Stimulated activated CD4-positive, alpha-beta T cell treated with anti-CD3 and anti-CD28 coated beads, Interleukin-1b, Interleukin-23, amount 100 ng/mL, for 48 hours (primary cell): ENCODE measurements around the gene OR5J2.
"Not testable (repeated sequence)": the region's sequence is repeated elsewhere in the genome, so short reads cannot be mapped to it uniquely, and the experiment has no call there.

Experiments used
- DNase-seq: peaks from one replicate; pipeline ENCODE4 v3.0.0-alpha.2; 2020

The OR5J2 gene

DNA sequence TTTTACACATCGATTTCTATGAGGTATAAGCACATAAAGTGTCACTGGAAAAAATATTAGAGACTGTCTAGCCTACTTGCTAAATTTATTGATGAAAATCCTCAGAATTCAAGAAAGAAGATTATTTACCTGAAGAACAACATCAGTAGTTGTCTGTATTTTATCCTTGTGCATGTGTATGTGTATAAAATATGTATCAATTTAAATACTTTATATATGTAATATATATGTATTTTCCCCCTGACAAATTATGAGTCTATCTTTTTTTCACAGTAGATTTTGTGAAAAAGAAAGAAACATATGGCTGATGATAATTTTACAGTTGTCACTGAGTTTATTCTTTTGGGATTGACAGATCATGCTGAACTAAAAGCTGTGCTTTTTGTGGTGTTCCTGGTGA lies at the start of gene OR5J2:
Gene OR5J2, plus strand, starts transcription at position 301 of the 400 bp plus-strand sequence. Its CDS starts 0 bp downstream, at position 301.
- no peak for DNase-seq

DNA sequence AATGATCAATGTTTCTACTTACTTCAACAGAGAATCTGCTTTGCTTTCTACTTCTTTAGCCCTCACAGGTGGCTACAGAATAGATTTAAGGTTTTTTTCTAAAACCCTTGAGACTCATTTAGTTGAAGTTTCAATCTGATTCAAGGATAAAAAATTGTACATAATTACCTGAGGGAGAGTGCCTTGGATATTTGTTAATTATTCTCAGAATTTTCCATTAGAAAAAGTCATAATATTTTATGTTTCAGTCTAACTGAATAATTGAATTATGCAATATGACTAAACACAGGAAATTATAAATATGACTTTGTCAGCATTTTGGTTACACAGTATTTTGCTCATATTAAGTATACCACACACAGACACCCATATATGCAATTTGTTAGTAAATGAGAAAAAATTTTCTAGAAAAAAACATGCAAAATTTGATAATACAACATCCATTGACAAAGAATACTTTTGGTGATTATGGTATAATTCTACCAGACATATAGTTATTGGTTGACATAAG lies 36.2 kb upstream of the OR5J2 start, which contains the start of gene OR8J3:
Gene OR8J3, minus strand, starts transcription at position 51 of the 511 bp plus-strand sequence. CDS start 2,483 bp downstream, outside the sequence.
- no peak for DNase-seq

DNA sequence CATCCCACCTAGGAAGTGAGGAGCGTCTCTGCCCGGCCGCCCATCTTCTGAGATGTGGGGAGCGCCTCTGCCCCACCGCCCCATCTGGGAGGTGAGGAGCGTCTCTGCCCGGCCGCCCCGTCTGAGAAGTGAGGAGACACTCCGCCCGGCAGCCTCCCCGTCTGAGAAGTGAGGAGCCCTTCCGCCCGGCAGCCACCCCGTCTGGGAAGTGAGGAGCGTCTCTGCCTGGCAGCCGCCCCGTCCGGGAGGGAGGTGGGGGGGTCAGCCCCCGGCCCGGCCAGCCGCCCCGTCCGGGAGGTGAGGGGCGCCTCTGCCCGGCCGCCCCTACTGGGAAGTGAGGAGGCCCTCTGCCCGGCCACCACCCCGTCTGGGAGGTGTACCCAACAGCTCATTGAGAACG lies 32.7 kb upstream of the OR5J2 start:
- not testable (repeated sequence) for DNase-seq

DNA sequence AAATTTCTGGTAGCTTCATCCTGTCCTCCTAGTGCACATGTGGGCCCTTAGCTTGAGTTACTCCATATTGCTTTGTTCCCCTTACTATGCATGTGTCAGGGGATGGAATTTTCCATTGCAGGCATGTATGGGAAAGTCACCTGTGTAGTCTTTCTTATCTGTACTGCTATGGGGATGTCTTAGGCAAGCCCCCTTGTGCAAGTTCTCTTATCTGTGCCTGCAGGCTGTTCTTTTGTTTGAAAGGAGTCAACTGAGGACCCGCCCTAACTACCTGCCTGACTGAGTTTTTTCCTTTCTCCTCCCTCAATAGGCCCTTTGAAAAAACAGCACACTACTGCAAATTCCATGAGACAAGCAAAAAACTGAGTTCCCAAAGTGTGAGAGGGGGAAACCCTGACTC lies 25.0 kb upstream of the OR5J2 start:
- DNase-seq = no peak

DNA sequence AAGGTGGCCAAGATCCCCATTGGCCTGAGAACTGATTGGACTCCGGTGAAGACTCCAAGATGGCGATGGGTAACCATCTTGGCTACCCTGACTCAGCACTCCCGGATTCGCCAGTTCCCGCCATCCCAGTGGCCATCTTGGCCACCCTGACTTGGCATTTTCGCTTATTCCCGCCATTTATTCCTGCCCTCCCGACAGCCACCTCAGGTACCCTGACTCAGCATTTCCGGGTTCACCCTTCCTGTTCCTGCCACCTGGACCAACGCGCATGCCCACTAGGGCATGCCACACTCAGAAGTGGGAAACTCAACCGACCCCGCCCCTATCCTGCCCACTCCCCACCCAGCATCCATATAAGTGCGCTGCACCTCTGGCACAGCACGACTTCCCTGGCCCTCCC lies 24.1 kb upstream of the OR5J2 start:
- DNase-seq = no peak

GRCh38 chr11:56160217-56160616 lies 16.2 kb upstream of the OR5J2 start, which contains the start of gene OR8K5:
Gene OR8K5 (minus strand): TSS chr11:56160317. CDS start chr11:56160317, 0 bp downstream.
- DNase-seq = no peak

DNA sequence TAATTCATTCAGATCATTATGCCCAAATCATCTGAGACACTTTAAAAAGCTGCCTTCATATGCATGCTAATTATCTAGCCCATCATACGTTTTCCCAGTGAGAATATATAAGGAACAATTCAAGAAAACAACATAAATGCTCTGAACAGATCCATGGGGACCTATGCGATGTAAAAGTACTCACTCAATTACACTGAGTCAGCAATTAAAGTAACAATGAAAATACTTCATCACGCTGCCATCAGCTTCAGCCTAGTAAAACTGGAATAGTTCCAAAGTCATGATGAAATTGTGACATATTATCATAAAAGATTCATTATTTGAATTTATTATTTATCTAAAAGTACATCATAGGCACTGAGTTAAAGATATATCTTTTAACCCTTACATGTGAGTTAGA lies 12.6 kb upstream of the OR5J2 start:
- DNase-seq = no peak

DNA sequence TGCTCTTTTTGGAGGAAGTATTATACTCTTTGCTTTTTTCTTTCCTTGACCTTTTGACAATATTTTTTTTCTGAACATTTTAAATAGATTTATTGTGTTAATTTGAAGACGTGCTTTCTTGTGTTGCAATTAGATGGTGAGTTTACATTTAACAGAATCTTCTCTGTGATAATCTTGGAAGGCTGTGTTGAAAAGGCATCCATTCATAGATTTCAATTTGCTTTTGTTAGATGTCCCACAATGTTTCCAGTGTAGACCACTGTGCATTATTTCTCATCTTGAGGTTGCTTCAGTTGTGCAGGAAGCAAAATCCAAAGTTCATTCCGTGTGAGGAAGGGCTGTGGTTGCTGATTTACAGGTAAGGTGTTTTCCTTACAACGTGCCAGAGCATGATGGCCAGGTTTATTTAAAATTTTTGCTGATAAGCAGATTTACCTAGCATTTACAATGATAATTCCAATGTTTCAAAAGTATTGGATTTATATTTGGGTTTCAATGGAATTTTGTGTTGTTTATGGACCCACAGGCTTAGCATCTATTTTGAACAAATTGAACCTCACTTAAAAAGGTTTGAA lies 4.1 kb upstream of the OR5J2 start:
- no peak for DNase-seq

- no peak for DNase-seq
Observed at GRCh38 chr11:56183459-56183858, 7.0 kb downstream of the OR5J2 start.

- no peak for DNase-seq
Observed at GRCh38 chr11:56188602-56189001, 12.2 kb downstream of the OR5J2 start.

GRCh38 chr11:56196705-56197104 lies 20.3 kb downstream of the OR5J2 start:
- no peak for DNase-seq

DNA sequence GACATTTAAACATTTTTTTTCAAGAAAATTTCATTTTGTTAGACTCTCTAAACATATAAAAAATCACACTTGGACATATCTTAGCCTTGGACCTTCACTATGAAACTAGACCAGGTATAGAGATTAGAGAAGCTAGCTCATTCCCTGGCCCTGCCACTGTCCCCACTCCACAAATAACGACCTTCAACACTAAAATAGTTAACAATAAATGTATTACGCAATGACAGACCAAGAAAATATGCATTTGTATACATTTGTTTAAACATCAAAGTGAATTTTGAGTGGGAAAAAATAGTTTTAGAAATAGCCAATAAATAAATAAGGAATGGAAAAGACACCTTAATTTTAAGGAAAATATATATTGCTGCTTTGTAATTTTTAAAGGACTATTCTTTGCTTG lies 20.9 kb downstream of the OR5J2 start:
- DNase-seq = no peak

DNA sequence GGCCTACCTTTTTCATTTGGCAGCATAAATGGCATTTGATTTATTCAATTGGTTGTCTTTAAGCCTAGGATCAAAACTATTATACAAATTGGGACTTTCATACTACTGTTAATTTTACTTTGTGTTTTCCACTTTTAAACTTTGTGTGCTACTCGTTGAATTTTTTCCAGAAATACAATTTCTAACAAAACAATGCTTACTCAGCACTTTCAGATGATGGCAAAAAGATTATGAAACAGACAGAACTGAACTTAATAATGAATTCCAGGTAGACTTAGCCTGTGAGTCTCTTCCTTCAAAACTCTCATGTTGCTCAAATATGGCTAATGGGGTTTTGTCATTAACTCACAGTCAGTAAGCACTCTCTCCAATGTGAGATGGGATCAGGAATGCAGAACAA lies 31.4 kb downstream of the OR5J2 start:
- DNase-seq = no peak

- DNase-seq = no peak
Observed at GRCh38 chr11:56214537-56214936, 38.1 kb downstream of the OR5J2 start.

GRCh38 chr11:56219735-56220134 lies 43.3 kb downstream of the OR5J2 start:
- DNase-seq = not testable (repeated sequence)
